ENCODE results near the gene FTCDNL1. TPM values are rescaled to one million over a fixed set of nuclear protein-coding genes. Genes with fewer than 3 reads are reported as not detected.

The FTCDNL1 gene
- total and polyA plus RNA-seq, 2 experiments from 2014 or later = 1.9 to 3.2 TPM

DNA sequence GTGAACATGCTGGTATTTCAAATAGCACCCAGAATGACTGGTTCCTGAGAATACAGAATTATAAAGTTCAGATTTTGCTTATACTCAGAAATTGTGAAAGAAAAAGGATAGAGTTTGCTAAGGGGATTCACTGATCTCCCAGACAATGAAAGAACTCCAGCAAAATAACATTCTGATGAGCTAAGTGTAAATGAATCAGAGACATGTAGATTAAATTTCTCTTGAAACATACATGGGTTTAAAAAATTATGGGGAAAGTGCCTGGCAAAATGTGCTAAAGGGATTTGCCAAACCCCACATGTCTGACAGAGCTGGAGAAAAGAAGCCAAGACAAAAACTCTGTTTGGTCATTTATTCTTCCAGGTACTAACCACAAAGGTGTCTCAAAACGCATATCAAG is 116.3 kb downstream of the FTCDNL1 start:
- peaks cover 5% of the 10 kb centered on the region for H3K4me1 ChIP-seq (ENCODE audit: low read depth)
- no peak overlapping the region for H3K4me3 ChIP-seq
- TF ChIP-seq, protein P1, sequence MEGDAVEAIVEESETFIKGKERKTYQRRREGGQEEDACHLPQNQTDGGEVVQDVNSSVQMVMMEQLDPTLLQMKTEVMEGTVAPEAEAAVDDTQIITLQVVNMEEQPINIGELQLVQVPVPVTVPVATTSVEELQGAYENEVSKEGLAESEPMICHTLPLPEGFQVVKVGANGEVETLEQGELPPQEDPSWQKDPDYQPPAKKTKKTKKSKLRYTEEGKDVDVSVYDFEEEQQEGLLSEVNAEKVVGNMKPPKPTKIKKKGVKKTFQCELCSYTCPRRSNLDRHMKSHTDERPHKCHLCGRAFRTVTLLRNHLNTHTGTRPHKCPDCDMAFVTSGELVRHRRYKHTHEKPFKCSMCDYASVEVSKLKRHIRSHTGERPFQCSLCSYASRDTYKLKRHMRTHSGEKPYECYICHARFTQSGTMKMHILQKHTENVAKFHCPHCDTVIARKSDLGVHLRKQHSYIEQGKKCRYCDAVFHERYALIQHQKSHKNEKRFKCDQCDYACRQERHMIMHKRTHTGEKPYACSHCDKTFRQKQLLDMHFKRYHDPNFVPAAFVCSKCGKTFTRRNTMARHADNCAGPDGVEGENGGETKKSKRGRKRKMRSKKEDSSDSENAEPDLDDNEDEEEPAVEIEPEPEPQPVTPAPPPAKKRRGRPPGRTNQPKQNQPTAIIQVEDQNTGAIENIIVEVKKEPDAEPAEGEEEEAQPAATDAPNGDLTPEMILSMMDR (IDR thresholded peaks at IDR 0.05; ENCODE audit: low read depth, low read length) = no peak
- no peaks in the 10 kb centered on the region for H3K9me3 ChIP-seq (ENCODE audit: low read depth)
- no peaks in the 10 kb centered on the region for H3K36me3 ChIP-seq
- H3K27ac ChIP-seq = no peak overlapping the region
- no peak for DNase-seq (ENCODE audit: low read depth in 1 of 2, low spot score in 1 of 2)
- peaks cover 52% of the 10 kb centered on the region for H3K27me3 ChIP-seq

DNA sequence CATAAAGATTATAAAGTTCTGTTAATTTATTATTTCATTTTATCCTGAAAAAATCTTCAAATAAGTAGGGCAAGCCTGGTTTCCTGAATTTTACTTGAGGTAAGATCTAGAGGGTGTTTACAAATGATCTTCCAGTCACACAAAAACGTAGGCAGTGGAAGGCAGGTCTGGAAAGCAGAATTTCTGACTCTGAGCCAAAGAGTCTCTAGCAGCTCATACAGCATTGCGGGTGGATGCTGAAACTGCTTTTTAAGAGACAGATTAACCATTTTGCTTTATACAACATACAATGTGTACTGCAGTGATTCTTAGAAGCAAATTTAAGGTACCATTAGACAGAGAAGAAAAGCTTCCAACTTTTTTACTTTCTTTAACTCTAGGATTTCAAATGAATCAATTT is 117.0 kb downstream of the FTCDNL1 start:
- TF ChIP-seq, protein P1 (IDR thresholded peaks at IDR 0.05; ENCODE audit: low read depth, low read length) = no peak
- H3K27ac ChIP-seq = no peak overlapping the region

DNA sequence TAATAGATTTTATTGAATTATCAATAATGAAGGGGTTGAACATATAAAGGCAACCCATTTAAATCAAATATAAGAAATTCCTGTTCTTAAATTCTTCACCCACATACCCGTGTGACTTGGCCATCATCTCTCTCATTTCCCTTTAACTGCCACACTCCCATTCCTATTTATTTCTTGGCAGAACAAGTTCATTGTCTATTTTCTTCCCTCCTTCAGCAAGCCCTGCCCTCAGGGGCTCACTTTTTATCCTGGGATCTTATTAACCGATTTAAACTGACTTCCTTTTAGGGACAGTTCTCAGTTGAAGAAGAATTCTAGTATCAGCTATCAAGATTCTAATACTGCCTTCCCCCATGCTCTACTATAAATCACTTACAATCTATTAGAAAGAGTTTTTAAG is 123.2 kb downstream of the FTCDNL1 start:
- peaks cover 46% of the 10 kb centered on the region for H3K27me3 ChIP-seq
- no peak for DNase-seq (ENCODE audit: low read depth in 1 of 2, low spot score in 1 of 2)
- no peaks in the 10 kb centered on the region for H3K4me1 ChIP-seq (ENCODE audit: low read depth)
- H3K36me3 ChIP-seq = no peaks in the 10 kb centered on the region
- no peaks in the 10 kb centered on the region for H3K9me3 ChIP-seq (ENCODE audit: low read depth)
- H3K4me3 ChIP-seq = no peak overlapping the region
- no peak overlapping the region for H3K27ac ChIP-seq
- TF ChIP-seq, protein P1 (IDR thresholded peaks at IDR 0.05; ENCODE audit: low read depth, low read length) = no peak

More for the DNA sequence above, 117.0 kb downstream of the FTCDNL1 start:
- H3K9me3 ChIP-seq (ENCODE audit: low read depth) = no peaks in the 10 kb centered on the region
- H3K27me3 ChIP-seq = peaks cover 51% of the 10 kb centered on the region
- H3K4me3 ChIP-seq = no peak overlapping the region
- no peaks in the 10 kb centered on the region for H3K36me3 ChIP-seq
- DNase-seq (ENCODE audit: low read depth in 1 of 2, low spot score in 1 of 2) = no peak
- peaks cover 5% of the 10 kb centered on the region for H3K4me1 ChIP-seq (ENCODE audit: low read depth)

DNA sequence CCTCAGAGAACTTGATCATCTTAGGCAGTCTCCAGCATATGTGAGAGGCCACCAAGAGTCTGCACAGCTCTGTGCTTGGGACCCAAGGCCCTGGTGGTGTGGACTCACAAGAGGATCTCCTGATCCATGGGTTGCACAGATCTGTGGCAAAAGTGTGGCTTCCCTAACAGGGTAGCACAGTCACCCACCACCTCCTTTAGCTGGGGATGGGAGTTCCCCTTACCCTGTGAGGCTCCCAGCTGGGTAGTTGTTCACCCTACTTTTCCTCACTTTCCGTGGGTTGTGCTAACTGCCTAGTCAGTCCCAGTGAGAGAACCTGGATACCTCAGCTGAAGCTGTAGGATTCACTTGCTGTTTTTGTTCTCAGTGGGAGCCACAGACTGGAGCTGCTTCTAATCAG is 123.7 kb downstream of the FTCDNL1 start:
- TF ChIP-seq, protein P1 (IDR thresholded peaks at IDR 0.05; ENCODE audit: low read depth, low read length) = no peak
- Histone ChIP-seq H3K9me3 (ENCODE audit: low read depth) (no peaks in the 10 kb centered on the region), H3K4me3 (no peak overlapping the region), H3K27ac (no peak overlapping the region), H3K36me3 (no peaks in the 10 kb centered on the region), H3K4me1 (ENCODE audit: low read depth) (no peaks in the 10 kb centered on the region), H3K27me3 (peaks cover 41% of the 10 kb centered on the region)
- DNase-seq (ENCODE audit: low read depth in 1 of 2, low spot score in 1 of 2) = no peak

DNA sequence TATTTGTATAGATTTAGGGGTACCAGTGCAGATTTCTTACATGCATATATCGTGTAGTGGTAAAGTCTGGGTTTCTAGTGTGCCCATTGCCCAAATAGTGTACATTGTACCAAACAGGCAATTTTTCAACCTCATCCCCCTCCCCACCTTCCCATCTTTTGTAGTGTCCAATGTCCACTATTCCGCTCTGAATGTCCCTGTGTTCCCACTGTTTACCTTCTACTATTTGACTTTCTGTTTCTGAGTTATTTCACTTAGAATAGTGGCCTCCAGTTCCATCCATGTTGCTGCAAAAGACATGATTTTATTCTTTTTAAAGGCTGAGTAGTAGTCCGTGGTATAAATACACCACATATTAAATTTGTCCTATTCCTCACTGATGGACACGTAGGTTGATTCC is 132.9 kb downstream of the FTCDNL1 start:
- no peaks in the 10 kb centered on the region for H3K9me3 ChIP-seq (ENCODE audit: low read depth)
- TF ChIP-seq, protein P1 (IDR thresholded peaks at IDR 0.05; ENCODE audit: low read depth, low read length) = no peak
- H3K27me3 ChIP-seq = peaks cover 3% of the 10 kb centered on the region

DNA sequence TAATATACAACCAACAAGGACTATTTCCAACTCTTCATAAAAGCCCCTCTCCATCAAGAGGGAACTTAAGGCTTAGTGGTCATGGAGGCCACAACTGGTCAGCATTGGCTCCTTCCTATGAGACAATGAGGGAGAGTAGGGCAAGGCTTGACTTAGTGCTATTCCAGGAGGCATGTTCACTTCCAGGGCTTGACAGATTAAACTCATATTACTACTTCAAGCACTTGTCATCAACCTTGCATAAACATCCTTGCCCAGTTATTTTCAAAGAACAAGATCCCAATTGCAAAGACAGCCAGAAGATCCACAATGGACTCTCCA is 133.4 kb downstream of the FTCDNL1 start:
- Histone ChIP-seq H3K9me3 (ENCODE audit: low read depth) (no peaks in the 10 kb centered on the region), H3K4me1 (ENCODE audit: low read depth) (peaks cover 5% of the 10 kb centered on the region), H3K4me3 (no peak overlapping the region), H3K27me3 (peaks cover 3% of the 10 kb centered on the region), H3K27ac (no peak overlapping the region), H3K36me3 (no peaks in the 10 kb centered on the region)
- TF ChIP-seq, protein P1 (IDR thresholded peaks at IDR 0.05; ENCODE audit: low read depth, low read length) = no peak
- DNase-seq (ENCODE audit: low read depth in 1 of 2, low spot score in 1 of 2) = no peak

More for the DNA sequence above, 132.9 kb downstream of the FTCDNL1 start:
- Histone ChIP-seq H3K27ac (no peak overlapping the region), H3K4me1 (ENCODE audit: low read depth) (peaks cover 5% of the 10 kb centered on the region), H3K4me3 (no peak overlapping the region), H3K36me3 (no peaks in the 10 kb centered on the region)
- no peak for DNase-seq (ENCODE audit: low read depth in 1 of 2, low spot score in 1 of 2)

Measured in cardiac muscle cell (in vitro differentiated cells and primary cell).